ENCODE measurements around the gene DDX1. TPM values are rescaled to one million over a fixed set of nuclear protein-coding genes. Genes with fewer than 3 reads are reported as not detected.

The DDX1 gene
- total RNA-seq, 3 donors from 2014 or later: 70.7 to 96.7 (median 72.4) TPM

DNA sequence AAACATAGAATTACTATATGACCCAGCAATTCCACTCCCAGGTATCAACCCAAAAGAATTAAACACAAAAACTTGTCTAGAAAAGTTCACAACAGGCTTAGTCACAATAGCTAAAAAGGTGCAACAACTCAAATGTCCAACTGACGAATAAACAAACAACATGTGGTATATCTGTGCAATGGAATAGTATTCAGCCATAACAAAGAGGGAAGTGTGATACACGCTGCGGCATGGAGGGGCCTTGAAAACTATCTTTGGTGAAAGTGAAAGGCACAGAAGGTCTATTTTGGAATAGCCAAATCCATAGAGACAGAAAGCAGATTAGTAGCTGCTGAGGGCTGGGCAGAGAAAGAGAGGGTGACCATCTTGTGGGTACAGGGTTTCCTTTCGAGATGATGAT lies 72.1 kb downstream of the DDX1 start:
- Histone ChIP-seq H3K9me3 (no peaks in the 10 kb centered on the region), H3K4me3 (no peak overlapping the region), H3K36me3 (ENCODE audit: low read depth) (no peaks in the 10 kb centered on the region), H3K4me1 (ENCODE audit: low read depth) (no peaks in the 10 kb centered on the region)
- TF ChIP-seq, protein P1, sequence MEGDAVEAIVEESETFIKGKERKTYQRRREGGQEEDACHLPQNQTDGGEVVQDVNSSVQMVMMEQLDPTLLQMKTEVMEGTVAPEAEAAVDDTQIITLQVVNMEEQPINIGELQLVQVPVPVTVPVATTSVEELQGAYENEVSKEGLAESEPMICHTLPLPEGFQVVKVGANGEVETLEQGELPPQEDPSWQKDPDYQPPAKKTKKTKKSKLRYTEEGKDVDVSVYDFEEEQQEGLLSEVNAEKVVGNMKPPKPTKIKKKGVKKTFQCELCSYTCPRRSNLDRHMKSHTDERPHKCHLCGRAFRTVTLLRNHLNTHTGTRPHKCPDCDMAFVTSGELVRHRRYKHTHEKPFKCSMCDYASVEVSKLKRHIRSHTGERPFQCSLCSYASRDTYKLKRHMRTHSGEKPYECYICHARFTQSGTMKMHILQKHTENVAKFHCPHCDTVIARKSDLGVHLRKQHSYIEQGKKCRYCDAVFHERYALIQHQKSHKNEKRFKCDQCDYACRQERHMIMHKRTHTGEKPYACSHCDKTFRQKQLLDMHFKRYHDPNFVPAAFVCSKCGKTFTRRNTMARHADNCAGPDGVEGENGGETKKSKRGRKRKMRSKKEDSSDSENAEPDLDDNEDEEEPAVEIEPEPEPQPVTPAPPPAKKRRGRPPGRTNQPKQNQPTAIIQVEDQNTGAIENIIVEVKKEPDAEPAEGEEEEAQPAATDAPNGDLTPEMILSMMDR (IDR thresholded peaks at IDR 0.05): no peak
- intact Hi-C loops (cut with DNase I, micrococcal nuclease): no loop called here
- ATAC-seq: no peak
- no peak for DNase-seq

DNA sequence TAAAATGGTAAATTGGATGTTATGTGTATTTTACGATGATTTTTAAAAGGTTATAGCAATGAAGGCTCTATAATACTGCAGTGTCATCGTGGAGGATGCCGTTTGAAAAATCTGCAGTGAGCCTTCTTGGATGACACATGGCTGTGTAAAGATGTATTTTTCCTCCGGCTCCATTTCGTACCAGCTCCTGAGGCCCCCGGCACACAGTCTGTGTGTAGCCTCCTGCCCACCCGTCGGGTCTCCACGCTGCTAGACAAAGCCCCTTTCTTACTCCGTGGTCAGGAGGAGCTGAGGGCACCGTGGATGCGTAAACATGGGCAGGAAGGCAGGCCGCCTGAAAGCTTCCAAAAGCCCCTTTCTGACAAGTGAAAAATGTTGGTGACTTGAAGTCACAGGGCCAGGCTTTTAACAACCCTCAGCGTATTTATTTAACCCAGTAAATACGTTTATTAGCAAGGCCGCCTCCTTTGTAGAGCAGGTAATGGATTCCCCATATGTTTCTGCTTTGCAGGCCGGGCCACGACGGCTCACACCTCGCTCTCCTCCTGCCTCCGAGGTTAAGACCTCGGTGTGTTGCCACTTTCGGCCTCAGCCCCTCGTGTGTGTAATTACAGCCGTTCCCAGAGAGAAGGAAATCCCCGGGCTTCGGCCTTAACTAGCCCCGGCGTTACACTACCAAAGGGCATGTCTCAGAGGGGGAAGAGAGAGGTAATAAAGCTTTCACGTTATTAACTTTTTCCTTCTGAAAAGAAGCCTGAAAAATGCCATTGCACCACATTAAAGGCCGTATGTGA lies 72.8 kb downstream of the DDX1 start:
- TF ChIP-seq, protein P1 (IDR thresholded peaks at IDR 0.05): no peak
- Histone ChIP-seq H3K9me3 (no peaks in the 10 kb centered on the region), H3K4me3 (no peak overlapping the region), H3K36me3 (ENCODE audit: low read depth) (no peaks in the 10 kb centered on the region), H3K4me1 (ENCODE audit: low read depth) (no peaks in the 10 kb centered on the region)
- intact Hi-C loops (cut with DNase I, micrococcal nuclease): no loop called here
- DNase-seq (no peak), ATAC-seq (no peak)

DNA sequence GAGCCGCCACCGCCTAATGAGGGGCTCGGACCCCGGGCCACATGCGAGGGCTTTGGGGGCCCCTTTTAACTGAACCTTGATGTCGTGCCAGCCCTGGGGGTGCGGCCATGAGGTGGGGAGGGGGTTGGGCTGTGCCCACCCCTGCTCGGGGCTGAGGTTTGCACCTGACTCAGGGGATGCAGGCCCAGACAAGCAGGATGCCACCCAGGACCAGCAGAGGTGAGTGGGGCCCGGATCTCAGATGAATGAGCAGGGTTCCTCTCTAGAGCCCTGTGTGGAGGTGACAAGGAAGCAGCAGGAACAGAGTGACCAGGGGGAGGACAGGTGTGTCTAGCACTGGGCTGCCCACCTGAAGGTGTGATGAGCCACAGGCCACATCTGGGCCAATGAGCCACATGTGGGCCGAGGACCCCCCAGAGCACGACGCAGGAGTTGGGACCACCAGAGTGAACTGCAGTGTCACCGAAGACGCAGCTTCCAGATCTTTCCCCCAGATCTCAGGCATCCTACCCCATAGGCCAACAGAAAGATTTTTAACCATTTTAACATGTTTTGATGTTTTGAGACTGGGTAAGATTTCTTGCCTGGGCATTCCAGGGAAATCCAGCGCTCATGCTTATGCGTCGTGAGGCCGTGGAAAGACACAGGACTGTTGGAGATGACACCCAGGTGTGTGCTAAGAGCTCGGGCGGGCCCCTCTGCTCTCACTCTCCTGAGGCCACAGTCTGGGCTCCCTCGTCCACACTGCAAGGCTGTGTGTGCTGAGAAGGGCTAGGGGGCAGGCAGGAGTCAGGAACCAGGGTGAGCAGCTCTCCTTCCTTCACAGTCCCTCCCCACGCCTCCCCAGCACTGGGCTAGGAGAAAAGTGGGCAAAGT lies 73.6 kb downstream of the DDX1 start:
- intact Hi-C loops (cut with DNase I, micrococcal nuclease): no loop called here
- Histone ChIP-seq H3K9me3 (no peaks in the 10 kb centered on the region), H3K4me3 (no peak overlapping the region), H3K36me3 (ENCODE audit: low read depth) (no peaks in the 10 kb centered on the region), H3K4me1 (ENCODE audit: low read depth) (no peaks in the 10 kb centered on the region)
- peak in 2 of 3 donors; percentile 52 to 55 for DNase-seq
- peak; percentile 62 for ATAC-seq
- TF ChIP-seq, protein P1 (IDR thresholded peaks at IDR 0.05): no peak

DNA sequence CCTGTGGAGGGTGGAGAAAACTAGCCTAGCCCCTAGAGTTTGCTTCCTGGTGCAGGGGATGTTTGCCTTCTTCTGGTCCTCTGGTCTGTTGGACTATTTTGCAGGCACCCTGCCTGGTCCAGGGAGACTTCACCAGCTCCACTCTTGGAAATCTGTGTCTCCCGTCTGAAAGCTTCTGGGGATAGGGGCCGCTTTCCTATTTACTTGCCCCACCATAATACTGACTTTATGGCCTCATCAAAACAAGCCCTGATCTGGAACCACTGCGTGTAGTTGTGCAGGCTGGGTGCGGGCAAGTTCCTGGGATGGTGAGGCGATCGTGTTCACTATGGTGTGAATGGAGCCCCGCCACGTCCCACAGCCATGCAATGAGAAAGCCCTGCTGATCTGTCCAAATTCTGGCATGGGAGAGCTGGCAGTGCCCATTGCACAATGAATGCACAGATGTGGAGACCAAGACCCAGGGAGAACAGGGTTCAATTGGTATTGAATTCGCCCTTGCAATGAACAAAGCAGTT lies 74.3 kb downstream of the DDX1 start:
- TF ChIP-seq, protein P1 (IDR thresholded peaks at IDR 0.05): no peak
- H3K9me3 ChIP-seq: no peaks in the 10 kb centered on the region

DNA sequence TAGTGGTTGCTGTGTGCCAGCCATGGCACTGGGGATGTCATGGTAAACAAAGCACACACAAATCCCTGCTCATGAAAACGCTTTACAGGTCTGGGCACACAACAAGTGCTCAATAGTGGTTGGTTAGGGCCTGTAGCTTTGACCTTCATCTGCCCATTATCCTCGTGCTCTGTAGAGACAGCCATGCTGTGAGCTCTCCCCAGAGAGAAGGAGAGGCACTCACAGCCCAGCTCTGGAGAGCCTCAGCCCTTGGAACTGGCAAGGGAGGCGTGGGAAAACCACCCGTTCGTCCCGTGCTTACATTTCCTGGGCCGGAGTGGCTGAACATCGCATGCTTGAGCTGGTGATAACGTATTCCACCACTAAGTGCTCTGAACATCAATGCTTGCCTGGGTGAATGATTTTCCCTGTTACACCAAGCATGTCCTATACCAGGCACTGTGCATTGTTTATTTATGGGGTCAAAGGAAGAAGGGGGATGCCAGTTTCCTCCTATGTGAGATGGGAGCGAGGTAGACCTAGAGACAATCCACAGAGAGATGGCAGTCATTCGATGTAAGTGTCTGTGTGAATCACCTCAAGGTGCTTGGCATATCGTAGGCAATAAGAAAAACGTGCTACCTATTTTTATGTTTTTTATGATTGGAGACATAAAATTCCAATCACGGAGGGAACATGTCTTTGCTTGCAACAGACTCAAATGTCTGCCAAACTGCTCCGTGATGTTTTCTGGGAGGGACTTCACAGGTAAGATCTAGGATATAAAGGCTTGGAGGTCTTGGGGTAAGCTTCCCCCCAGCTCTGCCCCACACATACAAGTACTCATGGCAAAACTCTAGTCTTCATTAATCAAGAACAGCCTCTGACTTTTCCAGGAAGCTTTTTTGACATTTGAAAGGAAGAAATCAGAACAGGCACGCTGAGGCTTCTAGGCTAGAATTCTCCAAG lies 75.5 kb downstream of the DDX1 start:
- no peaks in the 10 kb centered on the region for H3K9me3 ChIP-seq
- H3K4me1 ChIP-seq (ENCODE audit: low read depth): no peaks in the 10 kb centered on the region
- no peak for DNase-seq
- H3K36me3 ChIP-seq (ENCODE audit: low read depth): no peaks in the 10 kb centered on the region
- ATAC-seq: no peak
- no peak overlapping the region for H3K4me3 ChIP-seq
- intact Hi-C loops (cut with DNase I, micrococcal nuclease): no loop called here
- TF ChIP-seq, protein P1 (IDR thresholded peaks at IDR 0.05): no peak

More for the DNA sequence above, 74.3 kb downstream of the DDX1 start:
- no peak overlapping the region for H3K4me3 ChIP-seq
- intact Hi-C loops (cut with DNase I, micrococcal nuclease): no loop called here
- no peaks in the 10 kb centered on the region for H3K36me3 ChIP-seq (ENCODE audit: low read depth)
- ATAC-seq: no peak
- DNase-seq: no peak
- H3K4me1 ChIP-seq (ENCODE audit: low read depth): no peaks in the 10 kb centered on the region

Measured in mucosa of descending colon (tissue), 3 donors.